ENCODE measurements around the gene NR1I3. TPM values are rescaled to one million over a fixed set of nuclear protein-coding genes. Genes with fewer than 3 reads are reported as not detected.

The NR1I3 gene
- total RNA-seq, 2 experiments from 2014 or later, result not detected

GRCh38 chr1:161188381-161188780 lies 49.6 kb downstream of the NR1I3 start:
- no TSS peak for BruUV-seq (replicated peaks)
- H4K20me1 ChIP-seq (ENCODE audit: insufficient read depth, low read length), result no peaks in the 10 kb centered on the region
- no peak for DNase-seq (ENCODE audit: low spot score)
- H3K36me3 ChIP-seq (ENCODE audit: insufficient read depth, low read length), result no peaks in the 10 kb centered on the region
- no peak overlapping the region for H3K4me3 ChIP-seq (ENCODE audit: low read depth, low read length, poor library complexity, severe bottlenecking)
- intact Hi-C loops (cut with micrococcal nuclease; ENCODE audit: unreplicated experiment), result no loop called here
- no peak overlapping the region for H3K27ac ChIP-seq (ENCODE audit: low read depth, low read length, poor library complexity, severe bottlenecking)
- H2AFZ ChIP-seq (ENCODE audit: low read length), result no peak overlapping the region
- H3K4me2 ChIP-seq (ENCODE audit: low read length), result no peak overlapping the region
- H3K9me3 ChIP-seq (ENCODE audit: low read length), result no peaks in the 10 kb centered on the region
- ChIA-PET CTCF (ENCODE audit: unreplicated experiment) (no interaction called here), POLR2A (interaction anchor here (0.6 to 3.5 kb wide), 2 partner anchors 13 to 22 kb away, joined by 3 to 17 read pairs; partner anchors contain the start of genes NDUFS2 and PPOX)
- H3K9me2 ChIP-seq (ENCODE audit: insufficient read depth, low read length), result no peaks in the 10 kb centered on the region
- no peaks in the 10 kb centered on the region for H3K79me2 ChIP-seq (ENCODE audit: insufficient read depth, low read depth, low read length)
- peaks cover 54% of the 10 kb centered on the region for H3K4me1 ChIP-seq (ENCODE audit: insufficient read depth, low read length, poor library complexity, severe bottlenecking)
- no peak for TF ChIP-seq CTCF (conservative IDR thresholded peaks at IDR 0.05; ENCODE audit: low read length)
- TF ChIP-seq EZH2phosphoT487 (IDR thresholded peaks at IDR 0.05; ENCODE audit: borderline replicate concordance, low read depth, low read length), result no peak

GRCh38 chr1:161187311-161187710 lies 50.7 kb downstream of the NR1I3 start:
- Histone ChIP-seq H3K4me2 (ENCODE audit: low read length) (no peak overlapping the region), H3K9me3 (ENCODE audit: low read length) (no peaks in the 10 kb centered on the region), H3K36me3 (ENCODE audit: insufficient read depth, low read length) (no peaks in the 10 kb centered on the region), H3K9me2 (ENCODE audit: insufficient read depth, low read length) (no peaks in the 10 kb centered on the region), H2AFZ (ENCODE audit: low read length) (peak overlapping the region; percentile 68; the same call in 1 of the 2 replicates), H3K79me2 (ENCODE audit: insufficient read depth, low read depth, low read length) (no peaks in the 10 kb centered on the region), H3K4me1 (ENCODE audit: insufficient read depth, low read length, poor library complexity, severe bottlenecking) (peaks cover 57% of the 10 kb centered on the region), H4K20me1 (ENCODE audit: insufficient read depth, low read length) (no peaks in the 10 kb centered on the region), H3K4me3 (ENCODE audit: low read depth, low read length, poor library complexity, severe bottlenecking) (no peak overlapping the region), H3K27ac (ENCODE audit: low read depth, low read length, poor library complexity, severe bottlenecking) (peak overlapping the region; percentile 92)
- no peak for TF ChIP-seq EZH2phosphoT487 (IDR thresholded peaks at IDR 0.05; ENCODE audit: borderline replicate concordance, low read depth, low read length)
- TF ChIP-seq CTCF (conservative IDR thresholded peaks at IDR 0.05; ENCODE audit: low read length), result no peak
- intact Hi-C loops (cut with micrococcal nuclease; ENCODE audit: unreplicated experiment), result no loop called here
- CTCF ChIA-PET (ENCODE audit: unreplicated experiment), result no interaction called here
- BruUV-seq (replicated peaks), result no TSS peak
- POLR2A ChIA-PET, result interaction anchor here (0.7 to 3.5 kb wide), 5 partner anchors 15 to 38 kb away, joined by 3 to 17 read pairs (median 6); partner anchors contain the start of genes NDUFS2, TOMM40L and UFC1
- no peak for DNase-seq (ENCODE audit: low spot score)

- Histone ChIP-seq H3K79me2 (ENCODE audit: insufficient read depth, low read depth, low read length) (no peaks in the 10 kb centered on the region), H3K4me3 (ENCODE audit: low read depth, low read length, poor library complexity, severe bottlenecking) (peak overlapping the region; percentile 45), H4K20me1 (ENCODE audit: insufficient read depth, low read length) (no peaks in the 10 kb centered on the region), H3K4me1 (ENCODE audit: insufficient read depth, low read length, poor library complexity, severe bottlenecking) (peaks cover 58% of the 10 kb centered on the region), H3K27ac (ENCODE audit: low read depth, low read length, poor library complexity, severe bottlenecking) (peak overlapping the region; percentile 92), H3K9me2 (ENCODE audit: insufficient read depth, low read length) (no peaks in the 10 kb centered on the region), H3K36me3 (ENCODE audit: insufficient read depth, low read length) (no peaks in the 10 kb centered on the region), H3K4me2 (ENCODE audit: low read length) (peak overlapping the region; percentile 79), H3K9me3 (ENCODE audit: low read length) (no peaks in the 10 kb centered on the region), H2AFZ (ENCODE audit: low read length) (peak overlapping the region; percentile 68)
- TF ChIP-seq EZH2phosphoT487 (IDR thresholded peaks at IDR 0.05; ENCODE audit: borderline replicate concordance, low read depth, low read length) (no peak), CTCF (conservative IDR thresholded peaks at IDR 0.05; ENCODE audit: low read length) (no peak)
- intact Hi-C loops (cut with micrococcal nuclease; ENCODE audit: unreplicated experiment), result no loop called here
- ChIA-PET CTCF (ENCODE audit: unreplicated experiment) (interaction anchor here (0.7 to 1.0 kb wide), 2 partner anchors 17 to 58 kb away, joined by 6 to 7 read pairs; partner anchors contain the start of gene NDUFS2), POLR2A (interaction anchor here (0.6 to 3.5 kb wide), 13 partner anchors 8 to 203 kb away, joined by 3 to 17 read pairs (median 4); partner anchors contain the start of genes B4GALT3, NDUFS2, TOMM40L and UFC1)
- peak; percentile 78 for DNase-seq (ENCODE audit: low spot score)
- TSS peak; percentile 81 for BruUV-seq (replicated peaks)
Observed at GRCh38 chr1:161185732-161186311, 52.2 kb downstream of the NR1I3 start.
